Neural progenitor cell (in vitro differentiated cells): ENCODE measurements around the gene CDCA3. TPM values are rescaled to one million over a fixed set of nuclear protein-coding genes. Genes with fewer than 3 reads are reported as not detected.

Experiments
- DNase-seq: peaks from one replicate; pipeline ENCODE4 v3.0.0-alpha.2; 2016; ENCODE audit warnings: low spot score
- H2AFZ ChIP-seq: fragments of 200-600 bp; sonication (generic); replicated peaks from 2 replicates; pipeline ENCODE4 v1.6.1; 2016; ENCODE audit warnings: antibody characterized with exemption
- H3F3A ChIP-seq: fragments of 200-600 bp; sonication (generic); 2 replicates; pipeline ENCODE4 v1.6.1; 2016; ENCODE audit warnings: antibody characterized with exemption, low read depth
- H3K27ac ChIP-seq: fragments of 200-600 bp; sonication (generic); 2 replicates; pipeline ENCODE4 v1.5.1; 2016; ENCODE audit warnings: mild to moderate bottlenecking
- H3K27me3 ChIP-seq: fragments of 200-600 bp; sonication (generic); 2 replicates; pipeline ENCODE4 v1.6.1; 2016; ENCODE audit warnings: mild to moderate bottlenecking, moderate library complexity
- H3K36me3 ChIP-seq: fragments of 200-600 bp; sonication (generic); 2 replicates; pipeline ENCODE4 v1.5.1; 2016
- H3K4me1 ChIP-seq: fragments of 200-600 bp; sonication (generic); 2 replicates; pipeline ENCODE4 v1.6.1; 2016; ENCODE audit warnings: mixed run types
- H3K4me2 ChIP-seq: fragments of 200-600 bp; sonication (generic); 2 replicates; pipeline ENCODE4 v1.6.1; 2016
- H3K4me3 ChIP-seq: fragments of 200-600 bp; sonication (generic); 2 replicates; pipeline ENCODE4 v1.5.1; 2016
- H3K79me2 ChIP-seq: fragments of 200-600 bp; sonication (generic); 2 replicates; pipeline ENCODE4 v1.6.1; 2016; ENCODE audit warnings: low read depth
- H3K9ac ChIP-seq: fragments of 200-600 bp; sonication (generic); 2 replicates; pipeline ENCODE4 v1.6.1; 2016
- H3K9me3 ChIP-seq: fragments of 200-600 bp; sonication (generic); 2 replicates; pipeline ENCODE4 v1.5.1; 2016; ENCODE audit warnings: low read depth
- H4K20me1 ChIP-seq: fragments of 200-600 bp; sonication (generic); 2 replicates; pipeline ENCODE4 v1.6.1; 2016; ENCODE audit warnings: low read depth
- H3K27ac Mint-ChIP-seq: 3 replicates; pipeline ENCODE4 v1.8.0; 2021; ENCODE audit warnings: mixed read lengths
- H3K27me3 Mint-ChIP-seq: 2 replicates; pipeline ENCODE4 v1.8.0; 2022; ENCODE audit warnings: low read depth, mild to moderate bottlenecking, inconsistent platforms, moderate library complexity, mixed read lengths; ENCODE audit not compliant: insufficient read depth
- H3K36me3 Mint-ChIP-seq: 3 replicates; pipeline ENCODE4 v1.8.0; 2021; ENCODE audit warnings: mixed read lengths
- H3K4me1 Mint-ChIP-seq: 3 replicates; pipeline ENCODE4 v1.8.0; 2021; ENCODE audit warnings: mixed read lengths
- H3K4me3 Mint-ChIP-seq: 3 replicates; pipeline ENCODE4 v1.8.0; 2021; ENCODE audit warnings: mild to moderate bottlenecking, moderate library complexity, mixed read lengths
- H3K9me3 Mint-ChIP-seq: 3 replicates; pipeline ENCODE4 v1.8.0; 2020; ENCODE audit warnings: mixed read lengths
- CTCF ChIP-seq: fragments of 200-600 bp; sonication (generic); IDR thresholded peaks from 2 replicates; pipeline ENCODE4 v1.5.1; 2017; ENCODE audit warnings: antibody characterized with exemption, mild to moderate bottlenecking
- EZH2 ChIP-seq: fragments of 200-600 bp; sonication (generic); IDR thresholded peaks from 2 replicates; pipeline ENCODE4 v1.6.1; 2017; ENCODE audit warnings: antibody characterized with exemption, mild to moderate bottlenecking, moderate library complexity
- EZH2phosphoT487 ChIP-seq: fragments of 200-600 bp; sonication (generic); IDR thresholded peaks from 2 replicates; pipeline ENCODE4 v1.6.1; 2017; ENCODE audit warnings: antibody characterized with exemption
- total RNA-seq: library from RNA; depleted of rRNA; stranded (reverse); fragments of >200 nt; gene quantifications from 2 replicates; pipeline ENCODE4 v1.2.3, GENCODE V29; 2015; ENCODE audit warnings: low replicate concordance

The CDCA3 gene
- total RNA-seq, 1 donor from 2014 or later, result 62.1 TPM

- Mint-ChIP-seq H3K4me1 (peaks cover 9% of the 10 kb centered on the region), H3K36me3 (peaks cover under 1% of the 10 kb centered on the region), H3K9me3 (peaks cover 1% of the 10 kb centered on the region), H3K27ac (no peak overlapping the region), H3K4me3 (no peak overlapping the region), H3K27me3 (peaks cover 1% of the 10 kb centered on the region)
- Histone ChIP-seq H3K79me2 (no peaks in the 10 kb centered on the region), H3F3A (peaks cover 3% of the 10 kb centered on the region), H3K27me3 (no peaks in the 10 kb centered on the region), H4K20me1 (no peaks in the 10 kb centered on the region), H3K36me3 (no peaks in the 10 kb centered on the region), H3K4me3 (no peak overlapping the region), H3K9ac (no peak overlapping the region), H2AFZ (no peak overlapping the region), H3K4me2 (no peak overlapping the region), H3K27ac (no peak overlapping the region), H3K4me1 (no peaks in the 10 kb centered on the region), H3K9me3 (no peaks in the 10 kb centered on the region)
- TF ChIP-seq EZH2phosphoT487 (no peak), CTCF (no peak), EZH2 (no peak)
- DNase-seq, result no peak
Measured at GRCh38 chr12:6799147-6799546, 51.9 kb downstream of the CDCA3 start.

Other genes with a start within 250 kb of the CDCA3 start
- gene CHD4, start 243.9 kb downstream of the CDCA3 start, total RNA-seq, result 381 and 412 TPM in 2 replicates
- 0.04 and 0.22 TPM in 2 replicates for gene LPAR5, start 215.3 kb downstream of the CDCA3 start, total RNA-seq
- gene ACRBP, start 203.9 kb downstream of the CDCA3 start, total RNA-seq, result 2.7 and 3.8 TPM in 2 replicates
- 101 and 135 TPM in 2 replicates for gene ING4, start 188.2 kb downstream of the CDCA3 start, total RNA-seq
- 38.0 and 52.0 TPM in 2 replicates for gene ZNF384, start 161.9 kb downstream of the CDCA3 start, total RNA-seq
- gene PIANP, start 150.5 kb downstream of the CDCA3 start, total RNA-seq, result 0.32 and 1.7 TPM in 2 replicates
- 24.5 and 41.8 TPM in 2 replicates for gene COPS7A, start 127.2 kb downstream of the CDCA3 start, total RNA-seq
- gene MLF2, start 98.1 kb downstream of the CDCA3 start, total RNA-seq, result 120 and 164 TPM in 2 replicates
- 134 and 608 TPM in 2 replicates for gene PTMS, start 84.9 kb downstream of the CDCA3 start, total RNA-seq
- 0.45 and 2.9 TPM in 2 replicates for gene LAG3, start 78.8 kb downstream of the CDCA3 start, total RNA-seq
- 2.0 and 2.5 TPM in 2 replicates for gene CD4, start 61.8 kb downstream of the CDCA3 start, total RNA-seq
- gene GPR162, start 29.5 kb downstream of the CDCA3 start, total RNA-seq, result 10.0 and 27.6 TPM in 2 replicates
- 14.1 and 52.6 TPM in 2 replicates for gene P3H3, start 22.9 kb downstream of the CDCA3 start, total RNA-seq
- gene GNB3, start 10.4 kb downstream of the CDCA3 start, total RNA-seq, result 2.7 and 7.6 TPM in 2 replicates
- gene USP5, start 864 bp upstream of the CDCA3 start, total RNA-seq, result 60.9 and 101 TPM in 2 replicates
- gene TPI1, start 16.2 kb upstream of the CDCA3 start, total RNA-seq, result 1,038 and 1,695 TPM in 2 replicates
- gene SPSB2, start 22.0 kb upstream of the CDCA3 start, total RNA-seq, result 0.65 and 6.6 TPM in 2 replicates
- gene LRRC23, start 53.5 kb upstream of the CDCA3 start, total RNA-seq, result 4.1 and 5.2 TPM in 2 replicates
- 82.2 and 136 TPM in 2 replicates for gene ENO2, start 63.3 kb upstream of the CDCA3 start, total RNA-seq
- 8.9 and 28.7 TPM in 2 replicates for gene ATN1, start 76.7 kb upstream of the CDCA3 start, total RNA-seq
- not detected in 2 replicates for gene RNU7-1, start 92.5 kb upstream of the CDCA3 start, total RNA-seq
- gene C12orf57, start 92.7 kb upstream of the CDCA3 start, total RNA-seq, result 314 and 399 TPM in 2 replicates
- 4.4 and 6.0 TPM in 2 replicates for gene PTPN6, start 100.1 kb upstream of the CDCA3 start, total RNA-seq
- 214 and 291 TPM in 2 replicates for gene PHB2, start 119.4 kb upstream of the CDCA3 start, total RNA-seq
- gene EMG1, start 119.6 kb upstream of the CDCA3 start, total RNA-seq, result 27.3 and 32.0 TPM in 2 replicates
- gene LPCAT3, start 167.2 kb upstream of the CDCA3 start, total RNA-seq, result 18.1 and 32.6 TPM in 2 replicates
- gene C1S, start 209.4 kb upstream of the CDCA3 start, total RNA-seq, result 0.56 and 2.1 TPM in 2 replicates
- gene C1R, start 241.2 kb upstream of the CDCA3 start, total RNA-seq, result 3.3 and 8.8 TPM in 2 replicates